B cell (primary cell): ENCODE results near the gene MLF2. TPM values are rescaled to one million over a fixed set of nuclear protein-coding genes. Genes with fewer than 3 reads are reported as not detected.

Experiments
- ATAC-seq: fragments of 200-7000 bp; cut with Tn5 transposase; one replicate; pipeline ENCODE4 v1.10.0; 2021; ENCODE audit warnings: low read depth, mild to moderate bottlenecking, moderate number of reproducible peaks, moderate library complexity
- CTCF ChIA-PET: fragments of 350-600 bp; sonication (Branson Sonifier 250); formaldehyde crosslinking; loops from one replicate; lab custom pipeline; 2021; ENCODE audit warnings: antibody characterized with exemption, inconsistent platforms; lab: Charles Lee
- POLR2A ChIA-PET: fragments of 350-600 bp; sonication (Branson Sonifier 250); formaldehyde crosslinking; loops from one replicate; lab custom pipeline; 2021; ENCODE audit warnings: antibody characterized with exemption; lab: Charles Lee
- DNase-seq: peaks from one replicate; pipeline ENCODE4 v3.0.0; 2013
- H2AFZ ChIP-seq: 2 replicates; pipeline ENCODE4 v1.6.1; 2012; ENCODE audit warnings: mild to moderate bottlenecking, low read depth, low read length; ENCODE audit not compliant: insufficient read depth, poor library complexity, severe bottlenecking
- H3K27ac ChIP-seq, 2 donors: 1 replicate in 1 of 2; 2 replicates in 1 of 2; pipeline ENCODE4 v1.5.1; 2012 to 2013; ENCODE audit warnings: low read length in 2 of 2, mild to moderate bottlenecking in 2 of 2, moderate library complexity in 1 of 2
- H3K27me3 ChIP-seq, 4 experiments: fragments of 200-600 bp in 1 of 4; sonication (generic) in 1 of 4; replicated peaks in 1 of 4; 1 replicate in 2 of 4; 2 replicates in 2 of 4; pipeline versions ENCODE4 v1.6.1 to v1.7.0; 2013 to 2016; ENCODE audit warnings: low read length in 3 of 4, mild to moderate bottlenecking in 2 of 4, mixed read lengths in 1 of 4, moderate library complexity in 1 of 4; ENCODE audit not compliant: insufficient read depth in 4 of 4, control insufficient read depth in 3 of 4; ENCODE audit errors: control extremely low read depth in 1 of 4
- H3K36me3 ChIP-seq, 2 experiments: replicated peaks in 1 of 2; 1 replicate in 1 of 2; 2 replicates in 1 of 2; pipeline versions ENCODE4 v1.6.1 to v1.7.1; 2013; ENCODE audit warnings: low read length in 1 of 2; ENCODE audit not compliant: insufficient read depth in 2 of 2, control insufficient read depth in 1 of 2; ENCODE audit errors: control extremely low read depth in 1 of 2, extremely low read depth in 1 of 2
- H3K4me1 ChIP-seq, 2 donors: fragments of 200-600 bp in 1 of 2; sonication (generic) in 1 of 2; 1 replicate in 1 of 2; 2 replicates in 1 of 2; pipeline versions ENCODE4 v1.5.1 to v1.6.1; 2013 to 2017; ENCODE audit warnings: low read length in 2 of 2; ENCODE audit not compliant: control insufficient read depth in 2 of 2, insufficient read depth in 2 of 2
- H3K4me2 ChIP-seq: replicated peaks from 2 replicates; pipeline ENCODE3; 2012; ENCODE audit warnings: mild to moderate bottlenecking, low read depth, low read length; ENCODE audit not compliant: poor library complexity, severe bottlenecking
- H3K4me3 ChIP-seq, 5 experiments: fragments of 200-600 bp in 1 of 5; sonication (generic) in 1 of 5; 1 replicate in 3 of 5; 2 replicates in 2 of 5; pipeline versions ENCODE4 v1.5.1 to v1.7.0; 2011 to 2016; ENCODE audit warnings: low read length in 4 of 5, mild to moderate bottlenecking in 4 of 5, low read depth in 2 of 5, control low read depth in 1 of 5, moderate library complexity in 1 of 5; ENCODE audit not compliant: insufficient read depth in 1 of 5; ENCODE audit errors: control extremely low read depth in 1 of 5, extremely low read depth in 1 of 5
- H3K79me2 ChIP-seq: fragments of 200-600 bp; sonication (generic); one replicate; pipeline ENCODE4 v1.6.0; 2016; ENCODE audit warnings: low read length; ENCODE audit not compliant: control insufficient read depth, insufficient read depth
- H3K9ac ChIP-seq: fragments of 200-600 bp; sonication (generic); 2 replicates; pipeline ENCODE4 v1.6.1; 2017; ENCODE audit warnings: mild to moderate bottlenecking, low read length, moderate library complexity
- H3K9me3 ChIP-seq, 3 donors: one replicate each; pipeline versions ENCODE4 v1.6.1 to v1.7.1; 2013; ENCODE audit warnings: low read length in 2 of 3; ENCODE audit not compliant: control insufficient read depth in 2 of 3, insufficient read depth in 1 of 3; ENCODE audit errors: control extremely low read depth in 1 of 3
- H4K20me1 ChIP-seq: 2 replicates; pipeline ENCODE4 v1.6.0; 2012; ENCODE audit warnings: mild to moderate bottlenecking, low read length; ENCODE audit not compliant: insufficient read depth, control insufficient read depth, poor library complexity, severe bottlenecking
- H3K27ac Mint-ChIP-seq: one replicate; pipeline ENCODE4 v1.8.0; 2021; ENCODE audit warnings: mixed read lengths
- H3K27me3 Mint-ChIP-seq: one replicate; pipeline ENCODE4 v1.8.0; 2021; ENCODE audit warnings: mixed read lengths
- H3K4me1 Mint-ChIP-seq: one replicate; pipeline ENCODE4 v1.8.0; 2021; ENCODE audit warnings: mixed read lengths
- H3K4me3 Mint-ChIP-seq: one replicate; pipeline ENCODE4 v1.8.0; 2021; ENCODE audit warnings: mixed read lengths
- H3K9me3 Mint-ChIP-seq: one replicate; pipeline ENCODE4 v1.8.0; 2022; ENCODE audit warnings: mixed read lengths; ENCODE audit not compliant: insufficient read depth
- CTCF ChIP-seq: fragments of 200-600 bp; IDR thresholded peaks from one replicate; pipeline ENCODE4 v1.8.0; 2022; ENCODE audit warnings: antibody characterized with exemption, mild to moderate bottlenecking
- EZH2 ChIP-seq: IDR thresholded peaks from 2 replicates; pipeline ENCODE4 v1.6.1; 2012; ENCODE audit warnings: borderline replicate concordance, low read depth, mild to moderate bottlenecking, moderate library complexity, low read length; ENCODE audit not compliant: insufficient read depth, poor library complexity, severe bottlenecking
- WGBS: methylation state at CpG from one replicate; pipeline ENCODE4 v1.1.5; 2013; ENCODE audit warnings: missing lambda C conversion rate; ENCODE audit not compliant: insufficient coverage; 5-methylcytosine and 5-hydroxymethylcytosine counted together
- intact Hi-C: fragments of 100-400 bp; cut with micrococcal nuclease; formaldehyde crosslinking; loops from one replicate; pipeline ENCODE4 v1.10.0; 2022
- polyA plus RNA-seq: library from polyadenylated mRNA; depleted of rRNA; stranded (reverse); fragments of >200 nt; gene quantifications from 2 replicates; pipeline ENCODE4 v1.2.3, GENCODE V29; 2012
- total RNA-seq, 2 donors: library from RNA; stranded (reverse); fragments of 120-200 nt in 1 of 2; gene quantifications; 1 replicate in 1 of 2; 2 replicates in 1 of 2; pipeline versions ENCODE4 v1.2.3 to v1.2.4, GENCODE V29; 2013 to 2022

MLF2 gene
- total and polyA plus RNA-seq, 2 donors (not counting 1 experiment from before 2014, with no cell fraction given) = 97.2 to 190 TPM

DNA sequence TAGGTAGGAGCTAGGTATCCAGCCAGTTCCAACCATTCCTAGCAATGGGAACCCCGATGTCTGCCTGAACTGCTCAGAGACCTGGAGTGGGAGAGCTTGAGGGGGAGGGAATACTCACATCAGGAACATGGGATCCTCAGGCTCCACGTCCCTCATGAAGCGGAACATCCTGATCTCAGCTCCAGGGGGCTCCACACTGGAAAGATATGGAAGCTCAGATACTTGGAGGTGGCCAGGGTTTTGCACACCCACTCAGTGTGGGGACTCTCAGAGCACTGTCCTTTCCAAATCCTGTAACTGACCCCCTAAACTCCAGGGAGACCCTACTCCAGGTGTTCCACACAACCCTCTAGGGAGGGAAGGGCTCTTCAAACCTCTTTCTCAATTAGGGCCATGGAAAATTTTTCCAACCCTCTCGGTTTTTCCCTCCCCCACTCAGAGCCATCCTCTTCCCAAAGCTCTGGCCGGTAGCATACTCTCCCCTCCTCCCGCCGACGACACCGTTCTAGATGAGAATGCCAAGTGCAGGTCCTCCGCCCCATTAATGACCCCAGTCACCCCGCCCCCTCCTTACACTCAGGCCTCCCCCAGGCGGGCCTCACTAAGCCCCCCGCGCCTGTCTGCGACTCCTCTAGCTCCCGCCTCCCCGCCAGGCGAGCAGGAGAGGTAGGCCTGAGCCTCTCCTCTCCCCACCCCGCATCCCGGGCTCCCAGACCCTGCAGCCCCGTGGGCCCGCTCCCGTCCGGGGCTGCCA, 597 bp downstream of the MLF2 start:
- DNase-seq (no peak), ATAC-seq (no peak)
- H3K36me3 ChIP-seq = peaks cover 1 to 44% of the 10 kb centered on the region in 2 experiments
- 13% methylated on average over 23 of the region's 24 CpGs for WGBS
- TF ChIP-seq CTCF (no peak), EZH2 (no peak)
- peak overlapping the region; percentile 75 to 93 (median 79) for H3K4me3 ChIP-seq
- no peaks in the 10 kb centered on the region for H4K20me1 ChIP-seq
- peak overlapping the region; percentile 93 to 96 for H3K27ac ChIP-seq
- no peaks in the 10 kb centered on the region for H3K9me3 ChIP-seq
- H3K4me1 ChIP-seq = peaks cover 13 to 14% of the 10 kb centered on the region in 2 donors
- H3K9ac ChIP-seq = peak overlapping the region; percentile 88
- no peaks in the 10 kb centered on the region for H3K9me3 Mint-ChIP-seq
- CTCF ChIA-PET = interaction anchor here (0.8 to 6.4 kb wide), 28 partner anchors 9 to 355 kb away, joined by 3 to 109 read pairs (median 7); partner anchors contain the start of genes CDCA3, COPS7A, LPAR5 and LPCAT3
- H2AFZ ChIP-seq = peak overlapping the region; percentile 83
- H3K4me1 Mint-ChIP-seq = peaks cover 17% of the 10 kb centered on the region
- H3K79me2 ChIP-seq = peaks cover 10% of the 10 kb centered on the region
- H3K27me3 Mint-ChIP-seq = peaks cover 3% of the 10 kb centered on the region
- POLR2A ChIA-PET = interaction anchor here (0.9 to 2.4 kb wide), 14 partner anchors 14 to 259 kb away, joined by 3 to 30 read pairs (median 5); partner anchors contain the start of genes C12orf57, CDCA3, COPS7A and MRPL51
- intact Hi-C loops = loop anchor here (2.0 kb wide), 2 partner anchors 120 to 146 kb away; partner anchors contain the start of genes CHD4 and SPSB2
- H3K27me3 ChIP-seq = no peaks in the 10 kb centered on the region
- H3K4me3 Mint-ChIP-seq = peak overlapping the region; percentile 96
- peak overlapping the region; percentile 99 for H3K27ac Mint-ChIP-seq
- H3K4me2 ChIP-seq = peak overlapping the region; percentile 94

GRCh38 chr12:6751767-6752166, 1.2 kb downstream of the MLF2 start:
- TF ChIP-seq CTCF (no peak), EZH2 (no peak)
- Histone ChIP-seq H4K20me1 (no peaks in the 10 kb centered on the region), H2AFZ (no peak overlapping the region), H3K9me3 (no peaks in the 10 kb centered on the region), H3K27me3 (no peaks in the 10 kb centered on the region), H3K27ac (peak overlapping the region in 1 of 2 donors; percentile 96), H3K4me2 (peak overlapping the region; percentile 94), H3K79me2 (peaks cover 10% of the 10 kb centered on the region), H3K9ac (peak overlapping the region; percentile 88), H3K4me1 (peaks cover 13 to 14% of the 10 kb centered on the region in 2 donors), H3K36me3 (peaks cover 1 to 49% of the 10 kb centered on the region in 2 experiments), H3K4me3 (no peak overlapping the region)
- Mint-ChIP-seq H3K4me1 (peaks cover 22% of the 10 kb centered on the region), H3K27me3 (no peaks in the 10 kb centered on the region), H3K9me3 (no peaks in the 10 kb centered on the region), H3K4me3 (peak overlapping the region; percentile 96), H3K27ac (peak overlapping the region; percentile 99)
- DNase-seq (no peak), ATAC-seq (no peak)
- ChIA-PET POLR2A (no interaction called here), CTCF (interaction anchor here (0.8 to 6.4 kb wide), 9 partner anchors 16 to 122 kb away, joined by 3 to 109 read pairs (median 22); partner anchors contain the start of genes COPS7A, PTMS, SPSB2 and ZNF384)
- intact Hi-C loops = loop anchor here (2.0 kb wide), 2 partner anchors 121 to 145 kb away; partner anchors contain the start of genes CHD4 and SPSB2
- WGBS = 100% methylated on average over 3 of the region's 7 CpGs
